HG03460 (cell line): ENCODE measurements around the gene TRIM13.
"Not testable (repeated sequence)": the region's sequence is repeated elsewhere in the genome, so short reads cannot be mapped to it uniquely, and the experiment has no call there.

ENCODE experiments used
- ATAC-seq: cut with Tn5 transposase; IDR thresholded peaks from one replicate; pipeline ENCODE4 v1.9.1; 2021; ENCODE audit not compliant: unreplicated experiment

TRIM13 gene

DNA sequence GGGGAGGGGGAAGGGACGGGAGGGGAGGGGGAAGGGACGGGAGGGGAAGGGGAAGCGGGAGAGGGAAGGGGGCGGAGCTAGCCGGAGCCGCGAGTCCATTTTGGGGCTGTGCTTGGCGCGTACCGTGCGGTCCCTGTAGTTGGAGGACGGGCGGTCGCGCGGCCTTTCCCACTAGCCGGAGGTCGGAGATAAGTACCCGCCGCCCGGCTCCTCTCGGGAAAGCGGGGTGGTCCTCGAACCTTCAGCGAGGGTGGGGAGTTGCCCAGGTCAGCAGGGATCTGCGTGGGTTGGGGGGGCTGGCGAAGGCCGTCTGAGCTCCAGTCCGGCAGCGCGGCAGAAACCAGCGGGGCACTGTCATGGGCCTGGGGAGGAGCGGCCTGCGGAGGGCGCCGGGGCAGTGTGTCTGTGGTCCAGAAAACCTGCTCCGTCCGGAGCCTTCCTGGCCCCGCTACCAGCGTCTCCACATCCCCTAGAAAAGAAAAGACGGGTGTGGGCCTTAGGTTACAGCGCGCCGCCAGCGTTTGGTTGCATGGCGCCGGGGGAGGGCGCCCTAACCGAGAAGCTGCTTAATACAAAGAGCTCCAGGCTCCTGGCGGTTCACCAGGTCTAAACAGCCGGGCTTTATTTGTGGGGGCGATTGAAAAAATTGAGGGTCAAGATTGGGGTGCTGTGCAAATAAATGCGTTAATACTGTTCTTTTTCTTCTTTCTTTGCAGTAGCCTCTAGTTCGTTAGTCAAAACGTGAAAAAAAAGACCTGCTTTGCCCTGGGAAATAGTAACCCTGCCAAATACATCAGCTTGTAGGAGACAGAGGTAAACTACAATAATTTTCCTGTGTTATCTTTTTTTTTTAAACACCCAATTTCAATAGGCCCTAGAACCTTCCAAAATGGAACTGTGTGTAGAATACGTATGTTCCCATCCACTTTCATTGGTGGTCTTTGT is at the start of gene TRIM13:
TSS of gene TRIM13 (plus strand) at position 92 of the 945 bp plus-strand sequence. CDS start 14,899 bp downstream, outside the sequence.
- ATAC-seq: peak; percentile 75

DNA sequence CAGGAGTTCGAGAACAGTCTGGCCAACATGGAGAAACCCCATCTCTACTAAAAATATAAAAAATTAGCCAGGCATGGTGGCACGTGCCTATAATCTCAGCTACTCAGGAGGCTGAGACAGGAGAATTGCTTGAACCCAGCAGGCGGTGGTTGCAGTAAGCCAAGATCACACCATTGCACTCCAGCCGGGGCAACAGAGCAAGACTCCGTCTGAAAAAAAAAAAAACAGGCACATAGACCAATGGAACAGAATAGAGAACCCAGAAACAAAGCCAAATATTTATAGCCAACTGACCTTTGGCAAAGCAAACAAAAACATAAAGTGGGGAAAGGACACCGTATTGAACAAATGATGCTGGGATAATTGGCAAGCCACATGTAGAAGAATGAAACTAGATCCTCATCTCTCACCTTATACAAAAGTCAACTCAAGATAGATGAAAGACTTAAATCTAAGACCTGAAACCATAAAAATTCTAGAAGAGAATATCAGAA is 48.0 kb upstream of the TRIM13 start:
- ATAC-seq: not testable (repeated sequence)

DNA sequence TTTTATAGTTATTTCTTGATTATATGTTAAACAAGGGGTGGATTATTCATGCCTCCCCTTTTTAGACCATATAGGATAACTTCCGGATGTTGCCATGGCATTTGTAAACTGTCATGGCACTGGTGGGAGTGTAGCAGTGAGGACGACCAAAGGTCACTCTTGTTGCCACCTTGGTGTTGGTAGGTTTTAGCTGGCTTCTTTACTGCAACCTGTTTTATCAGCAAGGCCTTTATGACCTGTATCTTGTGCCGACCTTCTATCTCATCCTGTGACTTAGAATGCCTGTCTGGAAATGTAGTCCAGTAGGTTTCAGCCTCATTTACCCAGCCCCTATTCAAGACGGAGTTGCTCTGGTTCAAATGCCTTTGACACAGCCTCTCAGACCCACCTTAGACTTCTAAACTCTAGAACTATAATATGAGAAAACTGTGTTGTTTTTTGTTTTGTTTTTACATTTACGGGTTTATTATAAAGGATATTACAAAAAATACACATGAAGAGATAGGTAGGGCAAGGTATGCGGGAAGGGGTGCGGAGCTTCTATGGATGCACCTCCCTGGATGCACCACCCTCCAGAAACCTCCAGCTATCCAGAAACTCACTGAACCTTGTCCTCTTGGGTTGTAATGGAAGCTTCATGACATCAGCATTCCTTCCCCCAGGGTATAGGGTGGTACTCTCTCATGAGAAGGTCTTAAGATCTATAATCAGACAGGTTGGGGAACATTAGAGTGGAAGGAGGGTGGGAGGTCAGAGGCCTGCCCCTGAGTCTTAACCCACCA is 44.9 kb upstream of the TRIM13 start:
- ATAC-seq: no peak

- ATAC-seq: no peak
Measured at GRCh38 chr13:49953560-49953959, 43.3 kb upstream of the TRIM13 start.

GRCh38 chr13:49954674-49955455 is 42.0 kb upstream of the TRIM13 start:
- no peak for ATAC-seq

DNA sequence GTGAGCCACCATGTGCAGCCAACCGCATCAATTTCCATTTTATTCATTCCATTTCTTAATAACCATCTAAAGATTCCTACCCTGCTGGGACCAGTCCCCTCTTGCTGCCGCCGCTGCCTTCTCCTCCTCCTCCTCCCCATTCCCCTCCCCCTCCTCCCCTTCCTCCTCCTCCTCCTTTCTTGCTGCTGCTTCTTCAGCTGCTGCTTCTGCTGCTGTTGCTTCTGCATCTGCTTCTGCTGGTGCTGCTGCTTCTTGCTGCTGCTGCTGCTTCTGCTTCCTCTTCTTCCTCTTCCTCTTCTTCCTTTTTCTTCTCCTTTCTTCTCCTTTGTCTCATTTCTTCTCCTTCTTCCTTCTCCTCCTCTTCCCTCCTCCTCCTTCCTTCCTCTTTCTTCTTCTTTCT is 40.7 kb upstream of the TRIM13 start:
- no peak for ATAC-seq

DNA sequence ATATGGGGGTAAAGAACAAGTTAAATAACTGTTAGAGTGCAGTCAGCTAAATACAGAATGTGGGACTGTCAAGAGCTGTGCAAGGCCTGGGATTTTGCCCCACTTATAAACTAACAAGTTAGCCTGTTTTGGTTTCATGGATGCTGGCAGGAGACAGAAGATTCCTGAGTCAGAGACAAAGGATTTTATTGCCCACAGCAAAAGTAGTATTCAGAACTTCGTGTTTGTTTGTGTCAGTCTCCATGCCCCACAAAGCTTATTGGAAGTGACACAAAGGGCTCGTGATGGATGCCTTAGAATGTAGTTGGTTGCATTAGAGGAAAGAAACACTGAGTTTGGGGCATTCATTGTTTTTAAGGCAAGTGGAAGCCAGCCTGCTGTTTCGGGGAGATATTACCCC is 38.5 kb upstream of the TRIM13 start:
- ATAC-seq: no peak

DNA sequence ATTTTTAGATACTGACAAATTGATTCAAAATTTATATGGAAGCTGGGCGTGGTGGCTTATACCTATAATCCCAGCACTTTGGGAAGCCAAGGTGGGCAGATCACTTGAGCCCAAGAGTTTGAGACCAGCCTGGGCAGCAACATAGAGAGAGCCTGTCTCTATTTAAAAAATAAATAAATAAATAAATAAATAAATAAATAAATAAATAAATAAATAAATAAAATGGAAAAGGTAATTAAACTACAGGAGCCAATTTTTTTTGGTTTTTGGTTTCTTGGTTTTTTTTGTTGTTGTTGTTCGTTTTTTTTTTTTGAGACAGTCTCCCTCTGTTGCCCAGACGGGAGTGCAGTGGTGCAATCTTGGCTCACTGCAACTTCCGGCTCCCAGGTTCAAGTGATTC is 29.4 kb upstream of the TRIM13 start:
- no peak for ATAC-seq

GRCh38 chr13:49972709-49973108 is 24.1 kb upstream of the TRIM13 start:
- ATAC-seq: no peak

GRCh38 chr13:49975826-49976225 is 21.0 kb upstream of the TRIM13 start:
- ATAC-seq: no peak

DNA sequence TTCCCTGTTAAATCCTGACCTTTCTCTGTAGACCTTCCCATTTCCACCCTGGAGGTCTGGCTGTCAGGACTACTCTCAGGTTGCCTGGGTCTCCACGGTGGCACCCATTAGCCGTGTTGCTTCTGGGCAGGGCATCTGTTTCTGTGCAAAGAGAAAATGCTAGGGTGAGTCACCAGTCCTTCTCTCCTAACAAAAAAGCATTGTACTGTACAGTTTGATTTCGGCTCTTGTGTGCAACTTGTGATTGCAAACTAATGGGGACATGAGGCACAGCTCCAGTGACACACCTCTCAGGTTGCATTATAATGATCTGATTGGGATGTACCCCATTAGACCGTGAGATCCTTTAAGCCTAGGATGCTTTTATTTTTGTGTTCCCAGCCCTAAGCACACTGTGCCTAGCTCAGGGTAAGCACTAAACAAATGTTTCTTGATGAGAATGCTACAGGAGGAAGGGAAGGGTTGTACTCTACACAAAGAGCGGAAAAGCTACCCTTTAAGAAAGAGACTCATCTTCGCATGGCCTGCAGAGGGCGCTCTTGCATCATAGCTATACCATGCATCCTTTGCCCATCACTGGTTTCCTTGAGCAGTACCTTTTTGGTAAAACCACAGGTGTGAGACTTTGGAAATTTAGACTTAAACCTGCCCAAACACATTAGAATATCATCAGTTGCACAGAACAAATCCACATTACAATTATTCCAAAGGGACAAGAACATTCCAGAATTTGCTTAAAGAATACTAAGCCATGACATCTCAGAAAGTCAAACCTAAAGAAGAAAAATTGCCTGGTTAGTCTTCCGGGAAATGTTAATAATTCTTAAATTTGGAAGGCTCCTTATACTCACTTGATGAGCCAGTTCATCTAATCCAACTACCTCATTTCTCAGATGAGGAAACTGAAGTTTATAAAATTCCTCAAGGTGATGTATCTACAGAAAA is 20.3 kb upstream of the TRIM13 start:
- no peak for ATAC-seq

DNA sequence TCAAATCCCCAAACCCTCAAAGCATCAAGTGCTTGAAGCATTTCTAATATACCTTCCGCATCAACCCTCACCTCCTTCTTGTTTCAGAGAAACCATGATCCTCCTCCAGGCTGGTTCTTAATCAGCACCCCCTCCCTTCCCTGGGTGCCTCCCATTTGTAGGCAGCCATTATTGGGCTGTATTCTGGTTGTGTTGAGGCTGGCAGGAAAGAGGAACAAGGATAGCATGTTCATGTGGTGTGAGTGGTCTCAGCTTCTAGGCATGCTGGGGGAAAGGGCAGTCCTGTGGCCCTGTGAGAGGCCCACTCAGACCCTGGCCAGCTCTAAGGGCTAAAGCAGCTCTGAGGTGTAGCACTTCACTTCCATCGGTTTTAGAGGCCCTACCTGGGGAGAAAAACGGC is 18.9 kb upstream of the TRIM13 start:
- no peak for ATAC-seq

GRCh38 chr13:49980266-49980665 is 16.6 kb upstream of the TRIM13 start:
- ATAC-seq: no peak

DNA sequence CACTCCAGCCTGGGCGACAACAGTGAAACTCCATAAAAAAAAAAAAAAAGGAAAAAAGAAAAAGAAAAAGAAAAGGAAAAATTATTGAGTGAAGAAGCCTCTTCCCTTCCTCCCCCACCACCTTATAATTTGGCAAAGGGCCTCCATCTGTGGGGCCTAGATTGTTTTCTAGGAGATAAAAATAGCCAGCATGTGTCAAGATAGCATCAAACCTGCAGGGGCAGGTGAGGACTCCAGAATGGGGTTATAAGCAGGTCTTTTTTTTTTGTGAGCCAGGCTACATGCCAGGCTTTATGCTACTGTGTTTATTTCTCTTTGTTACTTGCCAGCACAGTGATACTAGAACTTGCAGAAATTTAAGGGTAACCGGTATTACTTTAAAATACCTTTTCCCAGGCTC is 11.7 kb upstream of the TRIM13 start:
- no peak for ATAC-seq

GRCh38 chr13:49986471-49986870 is 10.4 kb upstream of the TRIM13 start:
- ATAC-seq: no peak

GRCh38 chr13:49990612-49991011 is 6.2 kb upstream of the TRIM13 start:
- not testable (repeated sequence) for ATAC-seq

GRCh38 chr13:49993111-49993510 is 3.7 kb upstream of the TRIM13 start:
- no peak for ATAC-seq

DNA sequence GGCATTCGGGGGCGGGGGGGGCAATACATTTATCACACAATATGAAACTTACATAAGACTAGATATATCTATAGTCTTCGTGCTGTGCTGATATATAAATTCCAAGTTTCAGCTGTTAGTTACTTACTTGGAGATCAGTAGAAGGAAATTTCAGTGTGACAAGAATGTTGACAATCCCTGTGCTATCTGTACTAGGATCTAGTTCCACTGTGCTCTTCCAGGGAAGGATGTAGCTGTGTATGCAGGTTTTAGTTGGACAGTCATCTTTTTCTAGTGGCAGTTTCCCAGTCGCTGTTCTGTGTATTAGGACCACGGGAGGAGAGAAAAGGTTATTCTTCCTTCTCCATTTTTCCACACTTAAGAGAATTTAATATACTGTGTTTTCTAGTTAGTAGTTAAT is 3.2 kb upstream of the TRIM13 start:
- ATAC-seq: no peak

DNA sequence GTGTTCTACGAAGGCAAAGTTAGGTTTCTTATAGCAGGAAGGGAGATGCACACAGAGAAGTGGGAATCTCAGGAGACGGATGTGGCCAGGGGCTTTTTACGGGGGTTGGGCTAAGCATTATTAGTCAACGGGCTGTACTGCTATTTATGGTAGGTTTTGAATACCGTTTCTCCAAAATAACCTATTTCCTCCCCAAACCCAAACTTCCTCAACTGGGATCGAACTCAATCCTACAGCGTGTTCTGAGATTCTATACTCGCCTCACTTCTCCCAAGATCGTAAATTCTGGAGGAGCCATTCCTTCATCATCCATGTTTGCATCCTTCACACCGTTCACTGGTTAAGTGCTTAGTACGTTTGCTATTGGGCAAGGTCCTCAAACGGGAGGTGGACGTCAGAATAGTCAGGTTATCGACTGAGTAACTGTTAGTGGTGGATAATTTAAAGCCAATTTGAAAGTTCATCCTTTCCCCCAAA is 1.2 kb upstream of the TRIM13 start:
- ATAC-seq: no peak
